ENCODE measurements around the gene ADCY1. TPM values are rescaled to one million over a fixed set of nuclear protein-coding genes. Genes with fewer than 3 reads are reported as not detected.

Gene ADCY1
- total RNA-seq, 1 donor from 2014 or later: 5.5 TPM

- ATAC-seq: no peak
- peak; percentile 15 for DNase-seq (ENCODE audit: low spot score)
- intact Hi-C loops (cut with DNase I): no loop called here
Measured at GRCh38 chr7:45683556-45684148, 109.5 kb downstream of the ADCY1 start.

GRCh38 chr7:45684910-45685618 is 110.9 kb downstream of the ADCY1 start:
- ATAC-seq: no peak
- intact Hi-C loops (cut with DNase I): no loop called here
- peak; percentile 15 for DNase-seq (ENCODE audit: low spot score)

- peak; percentile 18 for DNase-seq (ENCODE audit: low spot score)
- intact Hi-C loops (cut with DNase I): no loop called here
- ATAC-seq: no peak
Measured at GRCh38 chr7:45685619-45686240, 111.6 kb downstream of the ADCY1 start.

GRCh38 chr7:45686441-45687184 is 112.4 kb downstream of the ADCY1 start:
- DNase-seq (ENCODE audit: low spot score) (peak; percentile 25), ATAC-seq (no peak)
- intact Hi-C loops (cut with DNase I): no loop called here

GRCh38 chr7:45687185-45687560 is 113.0 kb downstream of the ADCY1 start:
- no peak for ATAC-seq
- intact Hi-C loops (cut with DNase I): no loop called here
- DNase-seq (ENCODE audit: low spot score): peak; percentile 26

- peak; percentile 36 for DNase-seq (ENCODE audit: low spot score)
Measured at GRCh38 chr7:45687721-45688120, 113.6 kb downstream of the ADCY1 start.

GRCh38 chr7:45688382-45688781 is 114.2 kb downstream of the ADCY1 start:
- intact Hi-C loops (cut with DNase I): no loop called here
- ATAC-seq: no peak
- no peak for DNase-seq (ENCODE audit: low spot score)

More at GRCh38 chr7:45687721-45688120, 113.6 kb downstream of the ADCY1 start:
- intact Hi-C loops (cut with DNase I): no loop called here
- no peak for ATAC-seq

GRCh38 chr7:45689011-45689796 is 115.0 kb downstream of the ADCY1 start:
- DNase-seq (ENCODE audit: low spot score) (no peak), ATAC-seq (no peak)
- intact Hi-C loops (cut with DNase I): no loop called here

- intact Hi-C loops (cut with DNase I): no loop called here
- ATAC-seq (no peak), DNase-seq (ENCODE audit: low spot score) (peak; percentile 31)
Measured at GRCh38 chr7:45689797-45690761, 115.9 kb downstream of the ADCY1 start.

GRCh38 chr7:45690762-45691150 is 116.6 kb downstream of the ADCY1 start:
- DNase-seq (ENCODE audit: low spot score) (no peak), ATAC-seq (no peak)
- intact Hi-C loops (cut with DNase I): no loop called here

GRCh38 chr7:45691155-45691656 is 117.0 kb downstream of the ADCY1 start:
- ATAC-seq: no peak
- peak; percentile 22 for DNase-seq (ENCODE audit: low spot score)
- intact Hi-C loops (cut with DNase I): no loop called here

GRCh38 chr7:45692031-45692430 is 117.9 kb downstream of the ADCY1 start:
- intact Hi-C loops (cut with DNase I): no loop called here
- DNase-seq (ENCODE audit: low spot score) (peak; percentile 14), ATAC-seq (no peak)

- intact Hi-C loops (cut with DNase I): no loop called here
- DNase-seq (ENCODE audit: low spot score) (no peak), ATAC-seq (no peak)
Measured at GRCh38 chr7:45695249-45695995, 121.3 kb downstream of the ADCY1 start.

GRCh38 chr7:45696476-45696875 is 122.3 kb downstream of the ADCY1 start:
- DNase-seq (ENCODE audit: low spot score) (peak; percentile 12), ATAC-seq (no peak)
- intact Hi-C loops (cut with DNase I): no loop called here

- DNase-seq (ENCODE audit: low spot score): no peak
- intact Hi-C loops (cut with DNase I): no loop called here
- no peak for ATAC-seq
Measured at GRCh38 chr7:45697576-45698136, 123.5 kb downstream of the ADCY1 start.

- no peak for DNase-seq (ENCODE audit: low spot score)
- no peak for ATAC-seq
- intact Hi-C loops (cut with DNase I): no loop called here
Measured at GRCh38 chr7:45698303-45699014, 124.3 kb downstream of the ADCY1 start.
